Right atrium auricular region (tissue), 2 donors: ENCODE results near the gene RNF212. TPM values are rescaled to one million over a fixed set of nuclear protein-coding genes. Genes with fewer than 3 reads are reported as not detected.

Experiments used
- DNase-seq: peaks from one replicate; pipeline ENCODE4 v3.0.0-alpha.2; 2019; ENCODE audit warnings: low spot score
- H3K27ac ChIP-seq, 2 donors: fragments of 200-600 bp; sonication (generic); 1 replicate in 1 of 2; 2 replicates in 1 of 2; pipeline ENCODE4 v1.5.1; 2016 to 2019
- H3K27me3 ChIP-seq, 2 donors: fragments of 200-600 bp; sonication (generic); one replicate each; pipeline versions ENCODE4 v1.5.1 to v1.6.0; 2017 to 2019
- H3K36me3 ChIP-seq: fragments of 200-600 bp; sonication (generic); one replicate; pipeline ENCODE4 v1.5.1; 2016
- H3K4me1 ChIP-seq, 2 donors: fragments of 200-600 bp; sonication (generic); one replicate each; pipeline versions ENCODE4 v1.5.1 to v1.6.0; 2017 to 2019
- H3K4me3 ChIP-seq, 2 donors: fragments of 200-600 bp; sonication (generic); 1 replicate in 1 of 2; 2 replicates in 1 of 2; pipeline ENCODE4 v1.5.1; 2017 to 2019; ENCODE audit warnings: mild to moderate bottlenecking in 1 of 2, moderate library complexity in 1 of 2
- H3K9me3 ChIP-seq, 2 donors: fragments of 200-600 bp; sonication (generic); one replicate each; pipeline ENCODE4 v1.5.1; 2019
- CTCF ChIP-seq, 2 donors: fragments of 200-600 bp; sonication (generic); IDR thresholded peaks; one replicate each; pipeline ENCODE4 v1.5.1; 2019; ENCODE audit warnings: antibody characterized with exemption in 2 of 2
- total RNA-seq, 2 donors: library from RNA; depleted of rRNA; stranded (reverse); fragments of >200 nt; gene quantifications; one replicate each; pipeline ENCODE4 v1.1.0, GENCODE V29; 2016

The RNF212 gene
- total RNA-seq, 2 donors from 2014 or later, result 1.9 TPM

- H3K36me3 ChIP-seq, result no peaks in the 10 kb centered on the region
- no peak for TF ChIP-seq CTCF (IDR thresholded peaks at IDR 0.05)
- H3K9me3 ChIP-seq, result no peaks in the 10 kb centered on the region
- no peak for DNase-seq
- no peak overlapping the region for H3K27ac ChIP-seq
- H3K4me1 ChIP-seq, result peaks cover 0 to 5% of the 10 kb centered on the region in 2 donors
- no peak overlapping the region for H3K4me3 ChIP-seq
- H3K27me3 ChIP-seq, result no peaks in the 10 kb centered on the region
These were observed 562 bp downstream of the RNF212 start for GRCh38 chr4:1112821-1113182.

GRCh38 chr4:1112174-1112820, 1.1 kb downstream of the RNF212 start:
- Histone ChIP-seq H3K4me3 (no peak overlapping the region), H3K27me3 (no peaks in the 10 kb centered on the region), H3K27ac (no peak overlapping the region), H3K9me3 (no peaks in the 10 kb centered on the region), H3K4me1 (peaks cover 0 to 5% of the 10 kb centered on the region in 2 donors), H3K36me3 (no peaks in the 10 kb centered on the region)
- DNase-seq, result no peak
- TF ChIP-seq CTCF (IDR thresholded peaks at IDR 0.05), result no peak

GRCh38 chr4:1111259-1111809, 2.0 kb downstream of the RNF212 start:
- Histone ChIP-seq H3K9me3 (no peaks in the 10 kb centered on the region), H3K4me1 (peaks cover 0 to 5% of the 10 kb centered on the region in 2 donors), H3K27ac (no peak overlapping the region), H3K27me3 (no peaks in the 10 kb centered on the region), H3K36me3 (no peaks in the 10 kb centered on the region), H3K4me3 (no peak overlapping the region)
- TF ChIP-seq CTCF (IDR thresholded peaks at IDR 0.05), result no peak
- no peak for DNase-seq

GRCh38 chr4:1109898-1110506, 3.4 kb downstream of the RNF212 start:
- Histone ChIP-seq H3K27ac (no peak overlapping the region), H3K4me1 (peaks cover 0 to 5% of the 10 kb centered on the region in 2 donors), H3K27me3 (no peaks in the 10 kb centered on the region), H3K4me3 (no peak overlapping the region), H3K36me3 (no peaks in the 10 kb centered on the region), H3K9me3 (no peaks in the 10 kb centered on the region)
- TF ChIP-seq CTCF (IDR thresholded peaks at IDR 0.05), result no peak
- DNase-seq, result no peak

GRCh38 chr4:1109333-1109732, 4.0 kb downstream of the RNF212 start:
- TF ChIP-seq CTCF (IDR thresholded peaks at IDR 0.05), result no peak
- peaks cover 0 to 5% of the 10 kb centered on the region in 2 donors for H3K4me1 ChIP-seq
- no peaks in the 10 kb centered on the region for H3K36me3 ChIP-seq
- no peak overlapping the region for H3K4me3 ChIP-seq
- H3K27ac ChIP-seq, result no peak overlapping the region
- DNase-seq, result no peak
- no peaks in the 10 kb centered on the region for H3K27me3 ChIP-seq
- H3K9me3 ChIP-seq, result no peaks in the 10 kb centered on the region
